ENCODE data around the gene ABCA7.
A peak's percentile ranks its signal among the peaks of the same experiment; 100 is the strongest.
"Not testable (repeated sequence)": the region's sequence is repeated elsewhere in the genome, so short reads cannot be mapped to it uniquely, and the experiment has no call there.

The ABCA7 gene

GRCh38 chr19:1017115-1017905, 22.6 kb upstream of the ABCA7 start:
- no peak for DNase-seq

DNA sequence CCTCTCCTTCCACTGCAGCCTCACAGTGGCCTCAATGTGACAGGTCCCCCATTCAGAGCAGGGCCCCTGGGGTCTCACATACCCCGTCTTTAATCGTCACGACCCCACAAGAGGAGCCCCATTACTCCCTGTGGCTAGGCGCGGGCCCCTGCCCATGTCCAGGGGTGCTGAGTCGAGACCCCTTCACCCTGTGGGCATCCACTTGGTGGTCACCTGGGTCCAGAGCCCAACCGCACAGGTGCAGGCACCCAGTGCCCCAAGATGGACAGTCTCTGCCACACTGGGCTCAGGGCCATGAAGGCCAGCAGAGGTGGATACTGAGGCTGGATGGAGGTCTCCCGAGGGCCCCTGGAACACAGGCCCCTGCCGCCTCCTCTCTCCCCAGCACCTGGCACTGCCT, 22.0 kb upstream of the ABCA7 start:
- DNase-seq, result no peak

DNA sequence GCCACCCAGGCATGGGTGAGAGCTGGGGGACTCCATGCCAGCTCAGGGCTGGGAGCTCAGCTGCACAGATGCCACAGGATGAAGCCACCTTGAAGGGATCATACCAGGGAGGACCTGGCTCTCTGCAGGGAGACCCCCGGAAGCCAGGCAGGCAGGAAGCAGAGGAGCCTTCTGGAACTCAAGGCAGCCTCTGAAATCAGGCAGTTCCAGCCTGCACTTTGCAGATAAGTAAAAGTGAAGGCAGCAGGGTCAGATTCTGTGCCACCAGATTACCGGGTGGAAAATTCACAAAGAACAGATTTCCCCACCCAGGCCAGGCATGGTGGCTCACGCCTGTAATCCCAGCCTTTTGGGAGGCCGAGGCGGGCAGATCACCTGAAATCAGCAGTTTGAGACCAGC, 21.5 kb upstream of the ABCA7 start:
- DNase-seq, result no peak

DNA sequence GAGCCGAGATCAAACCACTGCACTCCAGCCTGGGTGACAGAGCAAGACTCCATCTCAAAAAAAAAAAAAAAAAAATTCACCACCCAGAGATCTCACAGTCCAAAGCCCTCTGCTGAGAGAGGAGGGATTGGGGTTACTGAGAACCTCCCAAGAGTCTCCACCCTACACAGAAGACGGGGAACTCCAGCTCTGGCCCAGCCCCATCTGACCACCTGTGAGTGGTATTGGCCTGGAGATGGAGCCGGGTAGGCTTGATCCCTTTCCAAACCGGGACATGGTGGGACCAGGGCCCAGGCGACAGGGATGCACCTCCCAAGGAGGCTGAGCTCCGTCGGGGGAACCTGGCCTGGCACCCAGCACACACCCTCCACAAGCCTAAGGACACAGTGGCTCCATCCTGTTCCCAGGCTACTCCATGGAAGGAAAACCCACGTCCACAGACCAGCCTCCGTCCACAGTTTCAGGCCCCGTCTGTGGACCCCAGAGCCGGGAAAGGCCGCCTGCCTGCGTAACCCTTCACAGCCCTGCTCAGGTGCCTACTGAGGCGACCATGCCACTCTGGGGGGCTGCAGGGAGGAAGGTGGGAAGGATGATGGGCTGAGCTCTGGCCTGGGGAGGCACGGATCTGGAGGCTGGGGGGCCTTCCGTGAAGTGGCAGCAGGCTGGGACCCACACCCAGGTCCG, 20.8 kb upstream of the ABCA7 start:
- no peak for DNase-seq

DNA sequence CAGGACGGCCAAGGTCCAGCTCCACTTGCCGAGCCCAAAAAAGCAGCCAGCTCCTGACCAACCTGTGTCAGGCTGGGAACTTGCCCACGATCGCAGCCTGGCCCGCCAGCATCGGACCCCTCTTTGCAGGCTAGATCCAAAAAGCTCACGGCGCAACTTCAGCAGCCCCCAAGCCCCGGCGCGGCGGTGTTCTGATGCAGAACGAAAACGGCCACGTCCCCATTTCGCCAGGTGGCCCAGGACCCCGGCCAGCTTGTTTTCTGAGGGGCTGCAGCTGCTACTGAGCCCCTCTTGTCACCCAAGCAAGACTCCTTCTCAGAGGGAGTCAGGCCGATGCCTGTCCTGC, 20.3 kb upstream of the ABCA7 start:
- DNase-seq, result no peak

GRCh38 chr19:1019980-1020867, 19.7 kb upstream of the ABCA7 start:
- no peak for DNase-seq

GRCh38 chr19:1020868-1021425, 19.0 kb upstream of the ABCA7 start, which contains the start of gene TMEM259:
TSS of gene TMEM259 (minus strand) at chr19:1021123. CDS start at chr19:1020996, 127 bp downstream.
- DNase-seq, result peak; percentile 98

- DNase-seq, result not testable (repeated sequence)
Observed at GRCh38 chr19:1023883-1024188, 16.1 kb upstream of the ABCA7 start.

DNA sequence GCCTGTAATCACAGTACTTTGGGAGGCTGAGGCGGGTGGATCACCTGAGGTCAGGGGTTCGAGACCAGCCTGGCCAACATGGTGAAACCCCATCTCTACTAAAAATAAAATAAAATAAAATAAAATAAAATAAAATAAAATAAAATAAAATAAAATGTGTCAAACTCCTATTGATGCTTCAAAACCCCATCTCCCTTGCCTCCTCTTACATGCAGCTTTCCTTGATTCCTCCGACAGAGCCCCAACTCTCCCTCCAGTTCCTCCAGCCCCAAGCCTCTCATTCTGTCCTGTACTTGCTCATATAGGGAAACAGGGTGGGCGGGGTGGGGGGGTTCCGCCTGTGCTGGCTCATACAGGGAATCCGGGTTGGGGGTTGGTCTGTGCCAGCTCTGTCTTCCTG, 14.8 kb upstream of the ABCA7 start:
- DNase-seq, result not testable (repeated sequence)

DNA sequence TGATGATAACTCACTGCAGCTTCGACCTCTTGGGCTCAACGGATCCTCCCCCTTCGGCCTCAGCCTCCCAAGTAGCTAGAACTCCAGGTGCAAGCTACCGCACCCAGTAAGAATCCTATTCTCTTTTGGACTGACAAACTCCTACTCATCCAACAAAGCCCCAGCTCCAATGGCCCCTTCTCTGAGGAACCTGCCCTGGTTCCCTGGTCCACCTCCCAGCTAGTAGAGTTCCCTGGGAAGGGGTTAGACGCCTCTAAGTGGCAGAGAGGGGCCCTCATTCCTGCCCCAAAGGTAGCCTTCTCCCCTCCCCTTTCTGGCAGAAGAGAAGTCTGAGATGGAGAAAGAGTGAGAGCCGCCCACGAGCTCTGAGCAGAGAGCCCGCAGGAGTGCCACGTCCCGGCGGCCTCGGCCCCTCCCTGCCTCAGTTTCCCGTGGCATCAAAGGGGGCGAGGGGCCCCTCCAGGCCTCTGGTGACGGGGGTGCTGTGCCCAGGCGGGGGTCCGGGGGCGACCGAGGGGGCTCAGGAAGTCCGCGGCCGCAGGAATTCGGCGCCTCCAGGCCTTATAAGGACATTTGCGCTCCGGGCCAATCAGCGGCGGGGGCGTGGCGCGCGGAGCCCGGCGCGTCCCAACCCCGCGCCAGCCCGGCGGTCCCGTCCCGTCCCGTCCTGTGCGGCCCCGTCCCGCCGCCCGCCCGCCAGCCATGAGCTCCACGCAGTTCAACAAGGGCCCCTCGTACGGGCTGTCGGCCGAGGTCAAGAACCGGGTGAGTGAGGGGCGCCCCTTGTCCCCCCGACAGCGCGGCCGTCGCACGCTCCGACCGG, 13.7 kb upstream of the ABCA7 start, which contains the start of gene CNN2:
Gene CNN2, plus strand, starts transcription at position 649 of the 823 bp plus-strand sequence. Its CDS starts 54 bp downstream, at position 703.
- DNase-seq, result peak; percentile 60

DNA sequence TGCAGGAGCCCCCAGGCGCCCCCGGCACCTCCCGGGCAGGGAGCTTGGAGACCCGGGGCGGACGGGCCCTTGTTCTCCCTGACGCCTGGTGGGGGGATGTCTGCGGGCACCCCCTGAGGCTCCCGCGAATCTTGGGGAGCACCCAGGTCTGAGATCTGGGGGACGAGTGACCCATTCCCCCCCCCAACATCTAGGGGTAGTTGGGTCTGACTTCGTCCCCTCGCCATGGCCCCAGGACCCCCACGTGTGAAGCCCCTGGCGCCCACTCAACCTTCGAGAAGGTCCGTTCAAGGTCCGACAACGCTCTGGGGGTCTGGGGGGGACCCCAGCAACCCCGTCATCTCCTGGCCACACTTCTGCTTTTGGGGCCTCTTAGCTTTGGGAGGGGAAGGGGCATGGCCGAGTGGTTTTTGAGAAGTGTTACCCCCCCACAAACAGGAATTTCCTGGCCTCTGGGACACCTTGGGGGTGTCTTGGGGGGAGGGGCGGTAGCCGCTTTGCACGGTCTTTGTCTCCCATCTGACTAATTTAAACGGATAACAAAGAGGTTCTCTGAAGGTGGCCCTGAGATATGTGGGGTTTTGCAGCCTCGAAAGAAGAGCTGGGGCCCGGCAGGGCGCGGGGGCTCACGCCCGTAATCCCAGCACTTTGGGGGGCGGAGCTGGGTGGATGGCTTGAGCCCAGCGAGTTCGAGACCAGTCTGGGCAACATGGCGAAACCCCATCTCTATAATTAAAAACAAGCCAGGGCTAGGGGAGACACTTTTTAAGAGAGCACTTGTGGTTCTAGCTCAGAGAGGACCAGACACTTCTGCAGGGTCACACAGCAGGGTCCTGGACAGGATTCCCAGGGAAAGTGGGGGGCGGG, 12.9 kb upstream of the ABCA7 start:
- peak; percentile 27 for DNase-seq

DNA sequence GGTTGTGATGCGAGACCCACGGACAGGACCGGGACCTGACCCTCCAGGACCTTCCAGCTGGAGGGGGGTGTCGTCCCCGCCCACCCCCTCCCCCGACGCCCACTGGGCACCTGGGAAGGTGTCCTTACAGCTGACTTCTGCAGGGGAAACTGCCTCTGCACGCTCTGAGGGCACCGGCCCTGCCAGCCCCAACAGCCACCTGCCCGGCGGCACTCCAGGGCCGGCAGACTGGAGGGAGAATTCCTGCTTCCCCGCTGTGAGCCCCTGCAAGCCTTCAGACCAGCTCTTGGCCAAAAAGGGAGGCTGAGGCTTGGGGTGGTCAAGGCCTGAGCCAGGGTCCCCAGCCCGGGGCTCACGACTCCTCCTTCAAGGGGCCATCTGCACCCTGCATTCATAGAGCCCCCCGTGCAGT, 12.3 kb upstream of the ABCA7 start:
- no peak for DNase-seq

DNA sequence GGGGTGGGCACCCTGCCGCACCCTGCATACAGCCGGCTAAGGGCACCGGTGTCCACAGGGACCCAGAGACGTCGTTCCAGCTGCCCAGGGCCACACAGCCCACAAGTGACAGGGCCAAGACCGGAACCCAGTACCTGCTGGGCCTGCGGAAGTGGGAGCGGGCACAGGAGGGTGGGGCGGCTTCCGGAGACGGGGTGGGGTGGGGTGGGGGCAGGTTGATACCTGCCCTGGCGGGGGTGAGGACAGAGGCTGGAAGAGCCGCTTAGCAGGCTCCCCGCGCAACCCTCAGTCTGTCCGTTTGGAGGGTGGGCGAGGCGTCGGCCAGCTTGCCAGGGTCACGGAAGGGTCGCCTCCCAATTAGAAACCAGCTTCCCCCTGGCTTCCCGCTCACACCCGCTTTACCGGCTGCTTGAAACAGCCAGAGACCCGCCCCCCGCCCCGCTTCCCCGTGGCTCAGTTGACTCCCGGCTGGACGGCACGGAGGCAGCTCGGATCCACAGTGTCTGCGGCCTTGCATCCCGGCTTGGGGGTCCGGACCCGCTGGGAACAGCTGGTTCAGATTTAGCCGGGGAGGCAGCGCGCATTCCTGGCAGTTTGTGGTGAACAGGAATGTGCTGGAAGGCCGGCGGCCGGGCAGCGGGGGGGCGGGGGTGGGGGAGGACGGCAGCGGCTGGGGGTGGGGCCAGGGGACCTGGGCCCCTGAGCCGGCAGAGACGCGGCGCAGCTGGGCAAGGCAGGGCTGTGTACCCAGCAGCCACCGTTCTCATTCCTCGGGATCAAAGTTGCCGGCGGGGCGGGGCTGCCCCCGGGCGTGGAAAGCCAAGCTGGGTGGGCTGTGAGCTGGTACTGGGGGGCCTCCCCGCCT, 11.6 kb upstream of the ABCA7 start:
- DNase-seq, result peak; percentile 70

- no peak for DNase-seq
Observed at GRCh38 chr19:1032264-1032867, 7.5 kb upstream of the ABCA7 start.

- DNase-seq, result no peak
Observed at GRCh38 chr19:1035998-1036621, 3.8 kb upstream of the ABCA7 start.

- no peak for DNase-seq
Observed at GRCh38 chr19:1037621-1038064, 2.3 kb upstream of the ABCA7 start.

GRCh38 chr19:1038978-1039645, 795 bp upstream of the ABCA7 start:
- DNase-seq, result peak; percentile 30

- peak; percentile 86 for DNase-seq
Observed at GRCh38 chr19:1040476-1041271, 767 bp downstream of the ABCA7 start.

All from central memory CD4-positive, alpha-beta T cell (primary cell).